MCF 10A (cell line): ENCODE measurements around the gene GABPB2. TPM values are rescaled to one million over a fixed set of nuclear protein-coding genes. Genes with fewer than 3 reads are reported as not detected.

Experiments
- BruUV-seq: library from RNA; stranded (reverse); fragments of 400-500 nt; replicated peaks from 2 replicates; lab custom pipeline; 2021; lab: Mats Ljungman, UMichigan
- CTCF ChIA-PET: fragments of 300-600 bp; sonication (Branson Sonifier 250); formaldehyde crosslinking; extraction: SDS; loops from one replicate; lab custom pipeline; 2021; ENCODE audit warnings: antibody characterized with exemption, inconsistent platforms; lab: Yijun Ruan, JAX
- POLR2A ChIA-PET: fragments of 300-600, 350-650 bp; sonication (Branson Sonifier 250); formaldehyde crosslinking; extraction: SDS; loops from one replicate; lab custom pipeline; 2020; ENCODE audit warnings: antibody characterized with exemption, inconsistent platforms; lab: Yijun Ruan, JAX
- DNase-seq: peaks from one replicate; pipeline ENCODE4 v3.0.0-alpha.2; 2018; ENCODE audit not compliant: unreplicated experiment
- H3K27ac Mint-ChIP-seq: one replicate; pipeline ENCODE4 v1.8.0; 2022; ENCODE audit warnings: mild to moderate bottlenecking, low read depth, mixed read lengths; ENCODE audit not compliant: unreplicated experiment
- H3K27me3 Mint-ChIP-seq: one replicate; pipeline ENCODE4 v1.8.0; 2022; ENCODE audit warnings: mixed read lengths; ENCODE audit not compliant: insufficient read depth, unreplicated experiment
- H3K36me3 Mint-ChIP-seq: one replicate; pipeline ENCODE4 v1.8.0; 2022; ENCODE audit warnings: mild to moderate bottlenecking, moderate library complexity, mixed read lengths; ENCODE audit not compliant: insufficient read depth, unreplicated experiment
- H3K4me1 Mint-ChIP-seq: one replicate; pipeline ENCODE4 v1.8.0; 2022; ENCODE audit warnings: mixed read lengths; ENCODE audit not compliant: insufficient read depth, unreplicated experiment
- H3K4me3 Mint-ChIP-seq: one replicate; pipeline ENCODE4 v1.8.0; 2022; ENCODE audit warnings: mild to moderate bottlenecking, moderate library complexity, mixed read lengths; ENCODE audit not compliant: unreplicated experiment
- H3K9me3 Mint-ChIP-seq: one replicate; pipeline ENCODE4 v1.8.0; 2022; ENCODE audit warnings: mixed read lengths; ENCODE audit not compliant: unreplicated experiment
- intact Hi-C: fragments of 100-400 bp; cut with micrococcal nuclease; formaldehyde crosslinking; loops from 2 replicates; pipeline ENCODE4 v1.14.1; 2022
- total RNA-seq: library from RNA; stranded (reverse); gene quantifications from 2 replicates; pipeline ENCODE4 v1.2.3, GENCODE V29; 2022
- TF ChIP-seq, protein P1 (sequence below): fragments of 200-600 bp; IDR thresholded peaks from one replicate; pipeline ENCODE4 v1.8.0; 2022; ENCODE audit warnings: antibody characterized with exemption, mild to moderate bottlenecking; ENCODE audit not compliant: unreplicated experiment

The GABPB2 gene
- total RNA-seq, 1 experiment from 2014 or later, result 20.2 TPM

DNA sequence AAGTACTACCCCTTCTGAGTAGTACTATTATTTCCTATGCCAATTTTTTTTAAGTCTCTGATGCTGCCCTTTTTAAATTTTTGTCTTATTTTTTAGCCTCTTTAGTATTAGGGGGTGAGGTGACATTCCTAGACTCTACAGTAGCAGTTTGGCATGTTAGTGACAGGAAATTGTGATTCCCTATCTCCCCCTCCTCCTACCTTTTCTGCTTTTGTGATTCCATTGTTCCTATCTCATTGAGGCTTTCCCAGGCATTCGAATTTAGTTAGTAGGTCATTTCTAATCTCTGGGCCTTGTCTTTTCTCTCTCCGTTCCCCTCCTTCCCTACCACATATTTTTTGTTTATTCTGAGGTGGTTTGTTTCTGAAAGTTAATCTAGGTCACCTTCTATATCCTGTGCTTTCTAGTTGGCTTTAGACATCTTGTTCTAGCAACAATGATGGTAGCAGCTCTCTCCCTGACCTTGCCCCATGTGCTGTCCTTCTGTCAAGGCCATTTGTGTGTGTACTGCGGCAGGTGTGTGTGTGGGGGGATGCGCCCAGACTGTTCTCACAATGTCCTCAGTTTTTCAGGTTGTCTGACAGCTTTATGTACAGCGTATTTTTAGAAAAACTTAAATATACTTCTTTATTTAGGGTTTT, 54.3 kb downstream of the GABPB2 start:
- H3K27ac Mint-ChIP-seq, result no peak overlapping the region
- intact Hi-C loops, result no loop called here
- no peak for DNase-seq
- BruUV-seq, result no TSS peak
- H3K4me3 Mint-ChIP-seq, result no peak overlapping the region
- no peaks in the 10 kb centered on the region for H3K27me3 Mint-ChIP-seq
- H3K4me1 Mint-ChIP-seq, result no peaks in the 10 kb centered on the region
- TF ChIP-seq, protein P1, sequence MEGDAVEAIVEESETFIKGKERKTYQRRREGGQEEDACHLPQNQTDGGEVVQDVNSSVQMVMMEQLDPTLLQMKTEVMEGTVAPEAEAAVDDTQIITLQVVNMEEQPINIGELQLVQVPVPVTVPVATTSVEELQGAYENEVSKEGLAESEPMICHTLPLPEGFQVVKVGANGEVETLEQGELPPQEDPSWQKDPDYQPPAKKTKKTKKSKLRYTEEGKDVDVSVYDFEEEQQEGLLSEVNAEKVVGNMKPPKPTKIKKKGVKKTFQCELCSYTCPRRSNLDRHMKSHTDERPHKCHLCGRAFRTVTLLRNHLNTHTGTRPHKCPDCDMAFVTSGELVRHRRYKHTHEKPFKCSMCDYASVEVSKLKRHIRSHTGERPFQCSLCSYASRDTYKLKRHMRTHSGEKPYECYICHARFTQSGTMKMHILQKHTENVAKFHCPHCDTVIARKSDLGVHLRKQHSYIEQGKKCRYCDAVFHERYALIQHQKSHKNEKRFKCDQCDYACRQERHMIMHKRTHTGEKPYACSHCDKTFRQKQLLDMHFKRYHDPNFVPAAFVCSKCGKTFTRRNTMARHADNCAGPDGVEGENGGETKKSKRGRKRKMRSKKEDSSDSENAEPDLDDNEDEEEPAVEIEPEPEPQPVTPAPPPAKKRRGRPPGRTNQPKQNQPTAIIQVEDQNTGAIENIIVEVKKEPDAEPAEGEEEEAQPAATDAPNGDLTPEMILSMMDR, result no peak
- peaks cover 4% of the 10 kb centered on the region for H3K36me3 Mint-ChIP-seq
- CTCF ChIA-PET, result no interaction called here
- POLR2A ChIA-PET, result no interaction called here
- no peaks in the 10 kb centered on the region for H3K9me3 Mint-ChIP-seq

DNA sequence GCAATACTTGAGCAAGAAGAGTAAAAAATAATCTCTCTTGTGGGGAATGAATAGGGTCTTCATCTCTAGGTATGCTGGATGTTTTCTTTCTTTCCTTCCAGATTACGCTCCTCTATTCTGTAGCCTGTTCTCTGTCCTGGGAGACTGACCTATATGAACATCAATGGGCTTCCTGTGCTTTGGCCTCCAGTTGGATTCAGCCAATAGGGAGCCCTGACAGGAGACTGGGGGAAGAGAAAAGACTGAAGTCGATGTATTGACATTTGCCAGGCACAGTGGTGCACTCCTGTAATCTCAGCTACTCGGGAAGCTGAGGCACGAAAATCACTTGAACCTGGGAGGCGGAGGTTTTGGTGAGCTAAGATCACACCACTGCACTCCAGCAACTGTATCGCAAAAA, 58.2 kb downstream of the GABPB2 start:
- H3K27ac Mint-ChIP-seq, result no peak overlapping the region
- POLR2A ChIA-PET, result interaction anchor here (0.6 kb wide), 1 partner anchor 16 kb away, joined by 5 read pairs; no protein-coding TSS in a partner anchor

DNA sequence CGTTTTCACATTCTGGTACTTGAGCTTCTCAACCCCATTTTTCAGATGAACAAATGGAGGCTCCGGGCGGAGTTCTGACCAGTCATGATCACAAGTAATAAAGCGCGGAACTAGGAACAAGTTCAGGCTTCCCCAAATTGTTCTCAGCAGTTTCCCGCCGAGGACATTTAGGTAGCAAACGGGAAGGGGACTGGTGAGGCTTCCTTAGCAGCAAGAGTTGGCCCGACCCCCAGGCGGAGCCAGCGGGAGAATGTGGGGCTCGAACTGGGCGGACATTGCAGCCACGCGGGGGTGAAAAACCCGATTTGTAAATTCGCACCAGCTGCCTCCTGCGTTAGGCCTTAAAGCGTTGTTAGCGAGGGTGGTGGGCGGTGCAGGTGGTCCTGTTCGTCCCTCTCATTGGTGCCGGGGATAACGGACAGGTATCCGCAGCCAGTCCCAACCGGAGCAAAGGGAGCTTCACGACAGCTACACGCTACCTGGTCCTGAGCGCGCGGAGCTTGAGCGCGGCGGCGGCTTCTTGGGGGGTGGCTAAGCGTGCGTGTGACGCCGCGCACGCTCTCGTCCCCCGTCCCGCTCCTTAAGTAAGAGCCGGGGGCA, 60.5 kb downstream of the GABPB2 start:
- H3K27me3 Mint-ChIP-seq, result no peaks in the 10 kb centered on the region
- BruUV-seq, result no TSS peak
- intact Hi-C loops, result no loop called here
- CTCF ChIA-PET, result interaction anchor here (0.7 to 1.3 kb wide), 3 partner anchors 11 to 49 kb away, joined by 3 read pairs; no protein-coding TSS in a partner anchor
- H3K9me3 Mint-ChIP-seq, result no peaks in the 10 kb centered on the region
- TF ChIP-seq, protein P1, result no peak
- DNase-seq, result no peak
- H3K4me3 Mint-ChIP-seq, result no peak overlapping the region
- H3K27ac Mint-ChIP-seq, result no peak overlapping the region
- H3K4me1 Mint-ChIP-seq, result no peaks in the 10 kb centered on the region
- no peaks in the 10 kb centered on the region for H3K36me3 Mint-ChIP-seq
- POLR2A ChIA-PET, result interaction anchor here (1.4 kb wide), 1 partner anchor 10 kb away, joined by 4 read pairs; no protein-coding TSS in a partner anchor

More for the DNA sequence above, 58.2 kb downstream of the GABPB2 start:
- Mint-ChIP-seq H3K9me3 (no peaks in the 10 kb centered on the region), H3K4me3 (no peak overlapping the region), H3K4me1 (no peaks in the 10 kb centered on the region), H3K36me3 (peaks cover 4% of the 10 kb centered on the region), H3K27me3 (no peaks in the 10 kb centered on the region)
- CTCF ChIA-PET, result interaction anchor here (0.6 to 1.2 kb wide), 4 partner anchors 16 to 104 kb away, joined by 3 to 5 read pairs (median 4); no protein-coding TSS in a partner anchor
- intact Hi-C loops, result no loop called here
- TF ChIP-seq, protein P1, result no peak
- DNase-seq, result no peak
- no TSS peak for BruUV-seq

DNA sequence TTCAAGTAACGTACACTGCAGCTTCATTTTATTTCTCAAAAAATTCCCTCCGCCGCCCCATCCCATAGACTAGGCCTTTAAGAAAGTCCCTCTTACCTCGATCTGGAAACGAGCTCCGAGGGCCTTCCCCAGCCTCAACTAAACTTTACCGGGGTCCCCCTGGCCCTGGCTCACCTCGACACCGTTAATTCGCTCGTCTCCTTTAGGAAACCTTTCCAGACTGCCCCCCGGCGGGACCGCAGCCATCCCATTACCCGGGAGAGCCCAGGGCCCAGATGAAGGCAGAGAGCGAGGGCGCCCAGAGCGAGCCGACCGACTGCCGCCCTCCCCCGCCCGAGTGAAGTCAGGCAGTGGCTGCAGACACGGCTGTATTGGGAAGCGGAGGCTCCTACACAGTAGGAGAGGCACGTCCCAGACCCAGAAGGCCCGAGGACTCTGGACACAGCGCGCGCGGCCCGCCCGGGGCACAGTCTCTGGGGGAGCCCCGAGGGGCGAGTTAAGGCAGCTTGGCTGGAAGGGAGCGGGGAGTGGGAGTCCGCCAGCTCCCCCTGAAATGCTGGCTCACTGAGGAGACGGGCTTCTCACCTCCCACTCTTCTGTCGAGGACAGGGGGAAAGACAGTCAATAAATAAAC, 61.3 kb downstream of the GABPB2 start:
- ChIA-PET POLR2A (no interaction called here), CTCF (interaction anchor here (0.6 to 1.3 kb wide), 3 partner anchors 9 to 35 kb away, joined by 3 read pairs; no protein-coding TSS in a partner anchor)
- no peak overlapping the region for H3K4me3 Mint-ChIP-seq
- no peaks in the 10 kb centered on the region for H3K27me3 Mint-ChIP-seq
- no peak overlapping the region for H3K27ac Mint-ChIP-seq
- H3K4me1 Mint-ChIP-seq, result no peaks in the 10 kb centered on the region
- TF ChIP-seq, protein P1, result no peak
- intact Hi-C loops, result no loop called here
- DNase-seq, result no peak
- no peaks in the 10 kb centered on the region for H3K9me3 Mint-ChIP-seq
- no peaks in the 10 kb centered on the region for H3K36me3 Mint-ChIP-seq
- BruUV-seq, result no TSS peak
